GM20431 (cell line): ENCODE data around the gene FUT2.
"Not testable (repeated sequence)": the region's sequence is repeated elsewhere in the genome, so short reads cannot be mapped to it uniquely, and the experiment has no call there.

Experiments used
- in situ Hi-C: fragments of 300-500 bp; cut with MseI, MboI; formaldehyde crosslinking; loops from one replicate; pipeline ENCODE4 v1.15.0; 2020; ENCODE audit warnings: low sequenced_read_pairs; ENCODE audit not compliant: unreplicated experiment

Gene FUT2

DNA sequence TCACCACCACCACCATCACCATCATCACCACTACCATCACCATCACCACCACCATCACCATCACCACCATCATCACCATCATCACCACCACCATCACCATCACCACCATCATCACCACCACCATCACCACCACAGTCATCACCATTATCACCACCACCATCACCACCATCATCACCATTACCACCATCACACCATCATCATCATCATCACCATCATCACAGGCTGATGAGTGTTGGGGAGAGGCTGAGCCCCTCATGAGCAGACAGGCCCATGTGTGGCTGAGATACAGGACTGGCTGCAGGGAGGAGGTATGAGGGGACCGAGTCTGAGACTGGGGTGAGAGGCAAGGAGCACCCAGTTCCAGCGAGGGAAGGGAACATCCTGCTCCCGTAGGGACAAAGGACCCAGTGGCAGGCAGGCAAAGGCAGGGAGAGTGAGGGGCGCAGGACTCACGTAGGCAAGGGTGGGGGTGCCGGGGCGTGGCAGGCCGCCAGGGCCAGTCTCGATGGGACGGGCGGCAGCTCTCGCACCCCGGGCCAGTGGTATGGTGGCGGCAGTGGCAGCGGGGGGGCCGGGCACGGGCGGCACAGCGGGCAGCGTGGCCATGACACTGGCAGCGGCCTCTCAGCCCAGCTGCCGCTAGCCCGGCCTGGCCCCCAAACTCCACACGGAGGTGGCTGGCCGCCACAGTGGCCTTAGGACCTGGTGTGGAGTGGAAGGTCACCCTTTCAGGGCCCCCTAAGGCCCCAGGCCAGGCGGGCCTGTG is 25.7 kb upstream of the FUT2 start:
- in situ Hi-C loops, result no loop called here

DNA sequence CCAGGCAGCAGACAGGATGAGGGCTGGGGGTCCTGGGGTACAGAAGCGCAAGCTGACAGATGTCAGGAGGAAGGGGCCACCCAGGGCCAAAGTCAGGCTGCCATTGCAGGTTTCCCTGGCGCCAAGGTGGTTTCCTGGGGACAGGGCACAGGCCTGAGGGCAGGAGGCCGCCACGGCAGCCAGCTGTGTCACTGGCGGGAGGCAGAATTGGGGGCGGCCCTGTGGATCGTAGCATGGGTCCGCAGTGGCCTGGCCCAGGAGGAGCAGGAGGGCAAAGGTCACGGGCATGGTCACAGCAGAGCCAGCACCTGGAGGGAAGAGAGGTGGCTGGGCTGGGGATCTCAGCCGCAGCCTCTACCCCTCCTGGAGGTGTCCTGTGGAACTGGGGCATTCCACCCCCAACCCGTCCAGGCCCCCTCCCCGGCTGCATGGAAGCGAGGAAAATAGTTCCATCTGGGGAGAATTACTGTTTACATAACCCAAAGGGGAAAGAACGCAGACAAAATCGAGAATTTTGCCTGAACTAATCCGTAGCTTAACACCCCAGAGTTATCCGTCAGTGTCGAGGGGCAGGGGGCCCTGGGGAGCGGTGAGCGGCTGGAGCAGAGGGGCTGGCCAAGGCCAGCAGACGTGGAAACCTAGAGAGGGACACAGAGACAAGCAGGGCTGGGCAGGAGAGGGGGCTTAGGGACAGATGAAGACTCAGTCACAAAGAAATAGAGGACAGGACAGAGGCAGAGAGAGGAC is 24.9 kb upstream of the FUT2 start:
- in situ Hi-C loops, result no loop called here

DNA sequence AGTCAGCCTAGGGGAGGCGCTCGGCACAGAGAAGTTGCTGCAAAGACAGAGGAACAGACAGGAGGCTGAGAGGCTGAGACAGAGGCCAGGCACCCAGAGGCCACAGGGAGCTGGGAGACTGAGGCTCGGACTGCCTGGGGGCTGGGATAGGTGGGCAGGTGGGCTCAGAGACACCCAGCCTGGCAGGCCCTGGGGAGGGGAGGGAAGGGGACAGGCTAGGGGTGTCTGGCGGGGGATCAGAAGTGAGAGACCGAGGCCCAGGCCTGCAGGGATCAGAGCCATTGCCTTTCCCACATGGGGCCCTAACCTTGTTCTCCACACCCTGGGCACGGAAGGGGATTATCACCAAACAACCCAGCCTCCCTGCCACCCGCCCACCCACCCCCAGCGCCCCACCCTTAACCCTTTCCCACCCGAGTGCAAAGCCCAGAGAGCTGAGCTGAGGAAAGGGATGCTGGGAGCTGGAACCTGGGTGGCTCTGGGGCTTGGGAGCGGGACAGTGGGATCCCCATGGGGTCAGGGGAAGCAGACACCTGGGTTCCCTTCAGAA is 24.2 kb upstream of the FUT2 start:
- in situ Hi-C loops, result no loop called here

DNA sequence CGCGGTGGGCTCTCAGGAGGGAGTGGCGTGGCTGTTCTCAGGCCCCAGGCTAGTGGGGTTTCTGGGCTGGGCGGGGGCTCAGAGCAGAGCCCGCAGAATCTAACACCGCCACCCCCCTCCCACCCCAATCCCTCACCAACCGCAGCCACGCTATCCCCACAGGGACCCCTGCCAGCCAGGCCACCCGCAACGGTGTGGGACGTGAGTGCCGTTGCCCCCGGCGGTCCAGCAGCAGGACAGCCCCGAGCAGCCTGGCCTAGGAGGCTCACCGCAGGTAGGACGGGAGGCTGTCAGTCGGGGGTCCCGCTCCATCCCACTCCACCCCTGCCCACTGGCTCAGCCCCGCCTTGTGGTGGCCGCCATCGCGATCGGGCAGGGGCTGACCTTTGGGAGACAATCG is 22.8 kb upstream of the FUT2 start, which contains the start of gene NTN5:
Gene NTN5 (minus strand): TSS at position 24 of the 400 bp plus-strand sequence. CDS start 2,031 bp downstream, outside the sequence.
- in situ Hi-C loops, result no loop called here

DNA sequence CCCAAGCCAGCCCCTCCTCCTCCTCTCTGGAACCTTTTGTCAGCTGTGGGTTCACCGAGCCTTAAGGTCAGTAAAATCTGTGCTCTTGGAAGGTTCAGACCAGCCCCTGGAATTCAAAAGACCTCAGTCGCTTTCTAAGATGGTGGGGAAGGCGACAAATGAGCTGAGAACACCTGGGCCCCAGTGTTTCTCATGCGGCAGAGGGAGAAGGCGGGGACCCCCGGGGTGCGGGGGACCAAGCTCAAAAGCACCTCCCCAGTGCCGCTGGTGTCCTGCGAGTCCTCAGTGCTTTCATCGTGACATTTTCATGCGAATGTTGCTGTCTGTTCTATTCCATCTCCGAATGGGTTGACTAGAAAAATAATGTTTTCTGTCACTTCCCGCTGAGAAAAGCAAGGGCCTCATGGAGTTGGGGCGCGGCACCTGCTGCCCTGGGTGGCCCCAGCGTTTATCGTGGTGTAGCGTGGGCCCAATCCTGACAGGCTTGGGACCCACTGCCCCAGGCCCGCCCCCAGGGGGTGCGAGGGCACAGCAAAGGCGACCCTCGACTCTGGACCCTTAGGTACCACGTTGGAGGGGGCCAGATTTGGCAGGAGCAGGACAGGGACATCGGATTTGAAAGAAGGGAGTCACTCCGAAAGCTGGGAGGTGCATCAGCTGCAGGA is 22.2 kb upstream of the FUT2 start:
- in situ Hi-C loops, result no loop called here

DNA sequence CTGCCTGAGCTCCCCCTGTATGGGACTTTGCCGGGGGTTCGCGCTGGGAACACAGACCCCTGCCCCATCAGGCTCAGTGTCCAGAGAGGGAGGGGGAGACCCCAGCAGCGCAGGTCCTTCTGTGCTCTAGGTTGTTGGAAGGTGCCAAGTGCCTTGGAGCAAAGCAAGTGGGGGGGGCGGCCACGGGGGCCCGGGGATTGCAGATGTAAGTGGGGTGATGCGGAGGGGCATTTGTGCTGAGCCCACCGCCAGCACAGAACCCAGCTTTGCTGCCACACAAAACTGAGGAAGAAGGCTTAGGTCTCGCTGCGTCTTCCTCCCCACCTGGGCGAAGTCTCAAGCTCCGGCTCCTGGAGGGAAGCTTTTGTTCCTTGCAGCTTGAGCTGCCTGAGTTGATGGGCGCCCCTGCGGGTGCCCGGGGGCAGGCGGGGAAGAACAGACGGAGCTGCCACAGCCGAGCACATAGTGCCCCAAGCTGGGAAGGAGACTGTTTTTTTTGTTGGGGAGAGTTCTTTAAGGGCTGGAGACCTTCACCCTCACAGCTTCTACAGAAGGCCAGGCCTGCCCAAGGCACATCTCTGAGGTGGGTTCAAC is 21.5 kb upstream of the FUT2 start:
- in situ Hi-C loops, result no loop called here

DNA sequence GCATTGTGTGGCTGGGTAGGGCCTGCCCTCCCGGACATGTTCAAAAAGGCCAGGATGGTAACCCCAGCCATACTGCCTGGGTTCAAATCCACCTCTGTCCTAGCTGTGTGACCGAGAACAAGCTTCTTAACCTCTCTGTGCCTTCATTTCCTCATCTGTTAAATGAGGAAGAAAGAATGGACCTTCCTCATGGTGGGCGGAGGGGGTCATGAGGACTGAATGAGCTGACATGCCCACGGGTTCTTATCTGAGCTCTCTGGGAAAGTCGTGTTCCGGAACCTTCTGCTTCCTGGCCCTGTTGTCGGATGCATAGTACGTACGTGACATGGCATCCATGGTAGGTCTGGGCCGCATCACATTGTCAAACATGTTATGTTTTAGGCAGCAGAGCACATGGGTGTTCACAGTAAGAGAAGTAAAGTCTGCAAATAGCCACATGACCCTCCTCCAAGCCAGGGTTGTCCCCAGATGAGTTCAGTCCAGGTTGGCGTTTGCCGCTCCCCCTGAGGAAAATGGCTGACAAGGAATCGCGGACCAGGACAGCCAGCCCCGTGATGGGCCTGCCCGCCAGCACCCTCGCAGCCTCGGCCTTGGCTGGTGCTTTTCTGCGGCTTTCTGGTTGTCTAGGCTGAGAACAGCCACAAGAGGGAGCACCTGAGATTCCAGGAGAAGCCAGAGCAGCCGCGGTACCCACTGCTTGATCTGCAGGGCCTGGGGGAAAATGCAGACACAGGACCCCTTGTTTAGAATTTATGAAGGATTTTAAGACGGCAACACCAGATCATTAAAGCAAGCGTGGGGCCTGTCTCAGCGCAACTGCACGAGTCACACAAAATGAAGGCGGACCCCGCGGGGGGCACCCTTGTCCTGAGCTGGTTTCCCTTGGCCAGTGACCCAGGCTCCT is 20.6 kb upstream of the FUT2 start:
- in situ Hi-C loops, result no loop called here

DNA sequence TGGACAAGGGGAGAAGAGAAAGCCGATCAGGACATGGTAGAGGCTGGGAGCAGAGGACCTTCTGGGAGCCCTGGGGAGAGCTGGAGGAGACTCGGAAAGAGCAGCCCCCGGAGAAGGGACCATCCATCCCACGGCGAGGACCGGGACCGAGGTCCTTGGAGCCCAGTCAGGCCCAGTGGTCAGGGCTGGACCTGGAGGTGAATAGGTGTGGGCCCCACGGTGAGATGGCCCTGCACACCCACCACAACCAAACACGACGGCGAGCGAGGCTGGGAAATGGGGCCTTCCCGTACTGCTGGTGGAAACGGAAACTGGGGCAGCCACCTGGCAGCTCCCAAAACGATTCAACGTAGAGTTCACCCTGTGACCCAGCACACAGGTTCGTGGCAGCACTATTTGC is 19.3 kb upstream of the FUT2 start:
- in situ Hi-C loops, result no loop called here

DNA sequence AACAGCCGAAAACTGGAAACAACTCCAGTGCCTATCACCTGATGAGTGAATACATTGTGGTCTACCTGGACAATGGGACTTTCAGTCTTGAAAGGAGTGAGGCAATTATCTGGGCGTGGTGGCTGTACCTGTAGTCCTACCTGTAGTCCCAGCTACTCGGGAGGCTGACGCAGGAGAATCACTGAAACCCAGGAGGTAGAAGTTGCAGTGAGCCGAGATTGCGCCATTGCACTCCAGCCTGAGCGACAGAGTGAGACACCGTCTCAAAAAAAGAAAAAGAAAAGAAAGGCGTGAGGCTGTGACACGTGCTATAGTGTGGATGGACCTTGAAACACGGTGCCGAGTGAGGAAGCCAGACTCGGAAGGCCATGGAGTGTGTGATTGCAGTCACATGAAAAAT is 18.9 kb upstream of the FUT2 start:
- in situ Hi-C loops, result no loop called here

DNA sequence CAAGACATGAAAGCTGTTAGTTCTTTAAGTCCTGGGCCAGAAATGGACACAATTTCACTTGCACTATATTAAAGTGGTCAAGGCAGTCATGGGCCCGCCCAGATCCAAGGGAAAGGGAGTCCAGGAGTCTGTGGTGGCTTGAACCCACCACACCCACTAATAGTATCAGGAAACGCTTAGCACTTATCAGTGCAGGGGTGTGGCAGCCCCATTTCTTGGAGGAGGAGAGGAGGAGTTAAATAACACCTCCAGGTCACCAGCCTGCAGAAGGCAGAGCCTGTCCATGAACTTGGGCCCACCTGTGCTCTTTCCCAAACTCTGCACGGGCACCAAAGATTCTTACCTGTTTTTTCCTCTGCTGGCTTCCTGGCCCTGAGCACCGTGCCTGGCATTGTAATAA is 17.6 kb upstream of the FUT2 start:
- in situ Hi-C loops, result no loop called here

DNA sequence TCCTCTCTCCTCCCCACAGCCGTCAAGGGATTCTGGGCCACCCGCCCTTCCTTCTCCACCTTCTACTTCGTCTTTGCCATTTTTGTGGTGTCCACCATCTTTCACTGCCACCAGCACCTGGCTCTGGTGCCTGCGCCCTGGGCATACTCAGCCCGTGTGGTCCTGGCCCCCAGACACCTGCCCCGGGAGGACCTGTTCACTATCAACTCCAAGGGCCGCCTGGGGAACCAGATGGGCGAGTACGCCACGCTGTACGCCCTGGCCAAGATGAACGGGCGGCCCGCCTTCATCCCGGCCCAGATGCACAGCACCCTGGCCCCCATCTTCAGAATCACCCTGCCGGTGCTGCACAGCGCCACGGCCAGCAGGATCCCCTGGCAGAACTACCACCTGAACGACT is 15.8 kb upstream of the FUT2 start:
- in situ Hi-C loops, result not testable (repeated sequence)

DNA sequence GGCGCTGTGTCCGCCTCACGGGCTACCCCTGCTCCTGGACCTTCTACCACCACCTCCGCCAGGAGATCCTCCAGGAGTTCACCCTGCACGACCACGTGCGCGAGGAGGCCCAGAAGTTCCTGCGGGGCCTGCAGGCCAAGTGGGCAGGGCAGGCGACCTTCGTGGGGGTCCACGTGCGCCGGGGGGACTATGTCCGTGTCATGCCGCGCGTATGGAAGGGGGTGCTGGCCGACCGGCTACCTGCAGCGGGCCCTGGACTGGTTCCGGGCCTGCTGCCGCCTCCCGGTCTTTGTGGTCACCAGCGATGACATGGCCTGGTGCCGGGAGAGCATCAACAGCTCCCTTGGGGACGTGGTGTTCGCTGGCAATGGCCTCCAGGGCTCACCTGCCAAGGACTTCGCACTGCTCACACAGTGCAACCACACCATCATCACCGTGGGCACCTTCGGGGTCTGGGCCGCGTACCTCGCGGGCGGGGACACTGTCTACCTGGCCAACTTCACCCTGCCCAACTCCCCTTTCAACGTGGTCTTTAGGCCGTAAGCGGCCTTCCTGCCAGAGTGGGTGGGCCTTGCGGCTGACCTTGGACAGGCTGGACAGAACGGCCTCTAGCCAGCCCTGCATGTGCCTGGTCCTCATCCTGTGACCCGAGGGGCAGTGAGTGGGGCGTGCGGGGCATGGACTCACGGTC is 15.2 kb upstream of the FUT2 start:
- in situ Hi-C loops, result no loop called here

DNA sequence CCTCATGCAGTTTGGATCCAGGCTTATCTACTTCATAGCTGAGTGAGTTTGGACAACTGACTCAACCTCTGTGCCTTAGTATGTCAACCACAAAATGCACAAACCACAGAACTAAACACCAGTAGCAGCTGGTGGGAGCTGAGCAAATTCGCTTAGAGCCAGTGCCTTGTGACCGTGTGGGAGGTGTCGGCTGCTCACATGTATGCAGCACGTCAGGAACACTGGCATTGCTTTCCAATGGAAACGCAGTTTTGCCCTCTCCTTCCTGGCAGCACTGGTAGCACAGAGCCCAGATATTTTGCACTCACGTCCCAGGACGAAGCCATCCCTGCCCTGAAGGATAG is 14.7 kb upstream of the FUT2 start:
- in situ Hi-C loops, result no loop called here

DNA sequence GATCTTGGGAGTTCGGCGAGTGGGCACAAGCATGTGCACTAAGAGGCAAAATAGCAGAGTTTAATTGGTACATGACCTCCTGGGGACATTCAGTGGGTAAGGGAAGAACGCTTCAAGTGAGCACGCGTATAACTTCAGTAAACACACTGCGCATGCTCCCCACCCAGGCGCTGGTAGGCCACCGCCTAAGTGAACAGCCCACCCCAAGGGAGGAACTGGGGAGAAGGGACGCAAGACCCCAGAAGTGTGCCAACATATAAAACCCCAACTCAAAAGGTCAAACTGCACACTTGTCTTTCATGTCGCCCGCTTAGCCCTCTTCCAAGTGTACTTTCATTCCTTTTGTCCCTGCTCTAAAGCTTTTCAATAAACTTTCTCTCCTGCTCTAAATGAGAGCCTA is 12.4 kb upstream of the FUT2 start:
- in situ Hi-C loops, result no loop called here

DNA sequence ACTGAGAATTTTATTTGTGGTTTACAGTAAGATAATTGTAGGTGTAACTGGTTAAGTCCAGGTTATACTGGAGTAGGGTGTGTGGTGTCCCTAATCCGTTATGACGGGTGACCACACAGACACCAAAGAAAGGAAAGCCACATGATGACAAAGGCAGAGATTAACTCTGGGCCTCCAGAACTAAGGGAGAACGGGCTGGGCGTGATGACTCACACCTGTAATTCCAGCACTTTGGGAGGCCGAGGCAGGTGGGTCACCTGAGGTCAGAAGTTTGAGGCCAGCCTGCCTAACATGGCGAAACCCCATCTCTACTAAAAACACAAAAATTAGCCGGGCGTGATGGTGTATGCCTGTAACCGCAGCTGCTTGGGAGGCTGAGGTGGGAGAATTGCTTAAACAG is 10.2 kb upstream of the FUT2 start:
- in situ Hi-C loops, result no loop called here

DNA sequence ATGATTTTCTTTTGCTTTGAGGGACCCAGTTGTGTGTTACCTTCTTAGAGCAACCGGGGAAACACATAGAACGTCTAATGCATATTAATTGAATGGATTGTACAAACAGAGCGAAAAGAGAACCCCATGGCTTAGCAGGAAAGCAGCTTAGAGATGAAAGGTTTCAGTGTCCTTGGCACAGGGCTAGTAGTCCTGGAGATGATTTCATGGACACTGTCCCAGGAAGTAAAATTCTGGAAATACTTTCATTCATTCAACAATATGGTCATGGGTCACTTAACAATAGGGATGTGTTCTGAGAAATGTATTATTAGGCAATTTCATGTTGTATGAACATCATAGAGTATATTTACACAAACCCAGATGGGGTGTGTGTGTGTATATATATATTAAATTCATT is 9.7 kb upstream of the FUT2 start:
- in situ Hi-C loops, result no loop called here

DNA sequence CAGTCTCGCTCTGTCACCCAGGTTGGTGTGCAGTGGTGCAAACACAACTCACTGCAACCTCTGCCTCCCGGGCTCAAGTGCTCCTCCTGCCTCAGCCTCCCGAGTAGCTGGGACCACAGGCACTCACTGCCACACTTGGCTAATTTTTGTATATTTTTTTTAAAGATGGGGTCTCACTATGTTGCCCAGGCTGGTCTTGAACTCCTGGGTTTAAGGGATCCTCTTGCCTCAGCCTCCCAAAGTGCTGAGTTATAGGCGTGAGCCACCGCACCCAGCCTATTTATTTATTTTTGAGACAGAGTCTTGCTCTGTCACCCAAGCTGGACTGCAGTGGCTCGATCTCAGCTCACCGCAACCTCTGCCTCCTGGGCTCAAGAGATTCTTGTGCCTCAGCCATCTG is 9.1 kb upstream of the FUT2 start:
- in situ Hi-C loops, result not testable (repeated sequence)

DNA sequence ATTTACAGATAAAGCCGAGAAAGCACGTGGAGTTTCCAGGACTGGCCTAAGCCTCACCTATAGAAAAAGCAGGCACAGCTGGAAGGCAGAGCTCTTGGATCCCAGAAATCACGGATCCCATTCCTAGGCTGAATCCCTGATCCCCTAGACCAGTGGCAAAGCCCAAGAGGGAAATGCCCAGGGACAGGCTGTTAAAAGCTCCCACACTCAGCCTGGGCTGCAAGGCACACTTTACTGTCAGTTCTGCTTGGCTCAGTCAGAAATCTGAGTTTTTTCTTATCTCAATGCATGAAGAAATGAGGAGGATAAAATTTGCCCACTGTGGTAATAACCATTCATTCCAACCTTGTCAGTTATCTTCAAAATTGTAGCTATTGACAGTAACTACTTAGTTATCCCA is 8.0 kb upstream of the FUT2 start:
- in situ Hi-C loops, result no loop called here

DNA sequence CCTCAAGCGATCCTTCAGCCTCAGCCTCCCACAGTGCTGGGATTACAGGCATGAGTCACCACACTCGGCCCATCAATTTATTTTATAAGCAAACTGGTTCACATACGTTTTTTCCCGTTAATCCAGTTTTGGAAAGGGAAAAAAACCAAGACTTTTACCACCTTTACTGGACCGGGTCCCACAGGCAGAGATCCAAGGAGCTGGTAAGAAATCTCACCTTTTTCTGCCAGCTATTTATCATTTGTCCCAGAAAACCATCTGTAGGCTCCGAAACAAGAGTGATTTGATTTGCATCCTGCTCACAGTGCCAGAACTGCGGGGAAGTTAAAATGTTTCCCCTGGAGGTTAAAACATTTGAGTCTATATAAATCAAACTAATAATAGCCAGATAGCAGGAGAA is 6.3 kb upstream of the FUT2 start:
- in situ Hi-C loops, result no loop called here
